HepG2 (cell line): ENCODE measurements around the gene AGR2. TPM values are rescaled to one million over a fixed set of nuclear protein-coding genes. Genes with fewer than 3 reads are reported as not detected.
A peak's percentile ranks its signal among the peaks of the same experiment; 100 is the strongest.

ENCODE experiments used
- ATF1 ChIP-seq: IDR thresholded peaks from 2 replicates; pipeline ENCODE4 v1.6.1; 2016; ENCODE audit warnings: mild to moderate bottlenecking, control low read depth
- ATF7-NPFF ChIP-seq: sonication (generic); formaldehyde crosslinking; IDR thresholded peaks from 2 replicates; pipeline ENCODE4 v1.8.1; 2023; ENCODE audit warnings: mild to moderate bottlenecking, low read depth, missing genetic modification reagents, moderate library complexity
- ELF3 ChIP-seq: IDR thresholded peaks from 2 replicates; pipeline ENCODE4 v1.6.1; 2016; ENCODE audit warnings: missing genetic modification reagents, missing compliant biosample characterization
- FOXK1 ChIP-seq: sonication (generic); formaldehyde crosslinking; IDR thresholded peaks from 2 replicates; pipeline ENCODE4 v1.4.0; 2020; ENCODE audit warnings: low read depth, missing genetic modification reagents, borderline replicate concordance
- HNF1A ChIP-seq, 2 experiments: sonication (generic) in 1 of 2; formaldehyde crosslinking in 1 of 2; IDR thresholded peaks; 2 replicates each; pipeline versions ENCODE4 v1.4.0 to v1.6.1; 2016 to 2020; ENCODE audit warnings: borderline replicate concordance in 1 of 2, low read depth in 1 of 2, mild to moderate bottlenecking in 1 of 2, missing genetic modification reagents in 1 of 2
- HOXD1 ChIP-seq: sonication (generic); formaldehyde crosslinking; IDR thresholded peaks from 2 replicates; pipeline ENCODE4 v1.5.0; 2020; ENCODE audit warnings: missing genetic modification reagents
- NCOA5 ChIP-seq: sonication (generic); formaldehyde crosslinking; IDR thresholded peaks from 2 replicates; pipeline ENCODE4 v1.4.0; 2020; ENCODE audit warnings: missing genetic modification reagents
- NFKBIZ ChIP-seq: IDR thresholded peaks from 2 replicates; pipeline ENCODE4 v1.6.1; 2018; ENCODE audit warnings: missing genetic modification reagents, missing compliant biosample characterization
- NFRKB ChIP-seq: fragments of 450-650 bp; IDR thresholded peaks from 2 replicates; pipeline ENCODE4 v1.6.1; 2017
- NFYC ChIP-seq: IDR thresholded peaks from 2 replicates; pipeline ENCODE4 v1.6.1; 2016; ENCODE audit warnings: missing genetic modification reagents, missing compliant biosample characterization
- PATZ1 ChIP-seq: sonication (generic); formaldehyde crosslinking; IDR thresholded peaks from 2 replicates; pipeline ENCODE4 v1.4.0; 2020; ENCODE audit warnings: missing genetic modification reagents
- POLR2A ChIP-seq, 2 experiments: IDR thresholded peaks; 2 replicates each; pipeline ENCODE4 v1.6.1; 2011; ENCODE audit warnings: low read depth in 2 of 2, low read length in 2 of 2, mild to moderate bottlenecking in 1 of 2, moderate library complexity in 1 of 2; ENCODE audit not compliant: insufficient read depth in 1 of 2
- SAFB2 ChIP-seq: sonication (generic); formaldehyde crosslinking; IDR thresholded peaks from 2 replicates; pipeline ENCODE4 v1.5.1; 2020; ENCODE audit warnings: missing genetic modification reagents, low read depth, mild to moderate bottlenecking, borderline replicate concordance
- TGIF2 ChIP-seq: IDR thresholded peaks from 2 replicates; pipeline ENCODE4 v1.6.1; 2016; ENCODE audit warnings: control low read depth, missing compliant biosample characterization
- ZBTB39 ChIP-seq: sonication (generic); formaldehyde crosslinking; IDR thresholded peaks from 2 replicates; pipeline ENCODE4 v1.5.0; 2020; ENCODE audit warnings: missing genetic modification reagents
- ZNF496 ChIP-seq: sonication (generic); formaldehyde crosslinking; IDR thresholded peaks from 2 replicates; pipeline ENCODE4 v1.8.1; 2023; ENCODE audit warnings: mild to moderate bottlenecking, moderate library complexity, missing genetic modification reagents; ENCODE audit not compliant: insufficient replicate concordance
- ZNF563 ChIP-seq: sonication (generic); formaldehyde crosslinking; IDR thresholded peaks from 2 replicates; pipeline ENCODE4 v1.8.0; 2022; ENCODE audit warnings: mild to moderate bottlenecking, moderate library complexity, missing genetic modification reagents
- polyA plus RNA-seq, 8 experiments: library from polyadenylated mRNA; depleted of rRNA in 3 of 8; stranded (reverse) in 7 of 8; unstranded in 1 of 8; fragments of >200 nt; fragmentation: Illumina TruSeq in 4 of 8; extraction: Trizol in 4 of 8; gene quantifications; 2 replicates each; pipeline versions ENCODE4 v1.2.1 to v1.2.3, GENCODE V29; 2011 to 2016; ENCODE audit warnings: low read depth in 4 of 8, missing spikeins in 1 of 8, mixed read lengths in 1 of 8; ENCODE audit not compliant: insufficient read depth in 1 of 8
- total RNA-seq, 5 experiments: library from RNA; depleted of rRNA; stranded (reverse); fragments of >200 nt; fragmentation: Illumina TruSeq; extraction: Trizol; gene quantifications; 2 replicates each; pipeline ENCODE4 v1.2.3, GENCODE V29; 2016; ENCODE audit warnings: low read depth in 1 of 5

The AGR2 gene
- total and polyA plus RNA-seq, 2 of the 13 experiments (the other 11 are each of a cell fraction or from before 2014, with no cell fraction given): 1.7 to 2.9 TPM

DNA sequence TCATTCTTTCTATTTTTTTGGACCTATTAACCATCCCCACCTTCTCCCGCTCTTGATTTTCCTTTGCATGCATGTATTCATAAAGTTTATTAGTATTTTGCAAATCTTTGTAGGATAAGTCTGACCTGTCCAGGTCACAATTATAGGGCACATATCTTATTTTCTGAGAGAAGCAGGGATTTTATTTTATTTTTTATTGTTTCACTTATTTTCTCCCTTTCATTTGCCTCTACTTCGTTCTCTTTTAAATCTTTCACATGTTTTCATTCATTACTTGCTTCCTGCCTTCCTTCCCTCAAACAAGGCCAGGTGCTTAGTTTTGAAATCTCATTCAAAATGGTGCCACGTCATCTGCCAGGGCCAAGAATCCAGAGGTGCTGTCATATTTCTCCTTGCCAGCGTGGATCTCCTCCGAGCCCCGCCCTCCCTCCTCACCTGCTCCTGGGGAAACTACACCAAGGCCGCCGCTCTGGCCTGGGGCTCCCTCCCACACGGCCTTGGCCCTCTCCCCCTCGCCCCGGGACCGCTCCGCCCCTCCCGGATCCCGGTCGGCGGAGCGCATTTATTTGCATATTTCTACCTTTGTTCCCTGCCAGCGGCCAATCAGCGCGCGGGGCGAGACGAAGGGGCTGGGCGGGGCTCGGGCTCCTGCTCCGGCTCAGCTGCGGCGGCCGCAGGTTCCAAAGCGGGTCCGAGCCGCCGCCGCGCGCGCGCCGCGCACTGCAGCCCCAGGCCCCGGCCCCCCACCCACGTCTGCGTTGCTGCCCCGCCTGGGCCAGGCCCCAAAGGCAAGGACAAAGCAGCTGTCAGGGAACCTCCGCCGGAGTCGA is 51.5 kb downstream of the AGR2 start, which contains the start of gene TSPAN13 (continued):
- TF ChIP-seq SAFB2 (CRISPR knock-in tag) (peak; percentile 78; the same call in 1 of the 2 replicates), ZNF563 (CRISPR knock-in tag) (0 out of 2 replicates have a peak, but pooled peaks have one; percentile 28), ELF3 (CRISPR knock-in tag) (no peak), HNF1A (IDR thresholded peaks at IDR 0.05; ENCODE audit: low read depth) (no peak), HNF1A (CRISPR knock-in tag; IDR thresholded peaks at IDR 0.05; ENCODE audit: borderline replicate concordance) (no peak), ATF7-NPFF (CRISPR knock-in tag) (0 out of 2 replicates have a peak, but pooled peaks have one; percentile 18), PATZ1 (CRISPR knock-in tag) (peak; percentile 83), FOXK1 (0 out of 2 replicates have a peak, but pooled peaks have one; percentile 9), NFRKB (no peak), NFKBIZ (CRISPR knock-in tag) (no peak; the same call in 1 of the 2 replicates), TGIF2 (0 out of 2 replicates have a peak, but pooled peaks have one; percentile 42), ATF1 (CRISPR knock-in tag) (peak; percentile 52; the same call in 1 of the 2 replicates), ZBTB39 (0 out of 2 replicates have a peak, but pooled peaks have one; percentile 46), POLR2A (IDR thresholded peaks at IDR 0.05; ENCODE audit: insufficient read depth in 1 of 2, low read depth in 2 of 2, low read length in 2 of 2) (peak in 1 of 2 experiments; percentile 20; a peak in 1 of 4 replicates), HOXD1 (peak; percentile 33; the same call in 1 of the 2 replicates), NCOA5 (CRISPR knock-in tag) (no peak), ZNF496 (CRISPR knock-in tag) (no peak), NFYC (CRISPR knock-in tag) (peak; percentile 69)
